CD4-positive, alpha-beta memory T cell (primary cell): ENCODE data around the gene MACROD2. TPM values are rescaled to one million over a fixed set of nuclear protein-coding genes. Genes with fewer than 3 reads are reported as not detected.

Source experiments
- CTCF ChIA-PET: fragments of 350-600 bp; sonication (Branson Sonifier 250); formaldehyde crosslinking; loops from one replicate; lab custom pipeline; 2021; ENCODE audit warnings: inconsistent platforms; ENCODE audit not compliant: partially characterized antibody; lab: Charles Lee
- POLR2A ChIA-PET: fragments of 350-600 bp; sonication (Branson Sonifier 250); formaldehyde crosslinking; loops from one replicate; lab custom pipeline; 2021; ENCODE audit not compliant: partially characterized antibody; lab: Charles Lee
- DNase-seq, 5 donors: peaks; one replicate each; pipeline versions ENCODE4 v3.0.0 to v3.0.0-alpha.2; 2020 to 2022; ENCODE audit warnings: mixed read lengths in 1 of 5
- H3K27ac ChIP-seq: one replicate; pipeline ENCODE4 v1.7.0; 2013; ENCODE audit warnings: low read depth, low read length
- H3K27me3 ChIP-seq: 2 replicates; pipeline ENCODE4 v1.7.0; 2013; ENCODE audit warnings: mild to moderate bottlenecking, low read length, moderate library complexity; ENCODE audit not compliant: insufficient read depth
- H3K36me3 ChIP-seq: 2 replicates; pipeline ENCODE4 v1.7.0; 2013; ENCODE audit warnings: mild to moderate bottlenecking, low read length, moderate library complexity; ENCODE audit not compliant: insufficient read depth
- H3K4me1 ChIP-seq: 2 replicates; pipeline ENCODE4 v1.7.0; 2013; ENCODE audit warnings: mild to moderate bottlenecking, low read length, moderate library complexity; ENCODE audit not compliant: insufficient read depth
- H3K4me3 ChIP-seq, 2 donors: one replicate each; pipeline ENCODE4 v1.7.0; 2013; ENCODE audit warnings: low read length in 2 of 2, mild to moderate bottlenecking in 1 of 2
- H3K9me3 ChIP-seq, 2 donors: one replicate each; pipeline ENCODE4 v1.7.0; 2013; ENCODE audit warnings: low read length in 2 of 2, control low read depth in 1 of 2; ENCODE audit not compliant: control insufficient read depth in 1 of 2
- H3K27ac Mint-ChIP-seq, 7 donors: one replicate each; pipeline ENCODE4 v1.8.0; 2020 to 2021; ENCODE audit warnings: mixed read lengths in 7 of 7, mild to moderate bottlenecking in 6 of 7, inconsistent platforms in 3 of 7, moderate library complexity in 3 of 7
- H3K27me3 Mint-ChIP-seq, 2 donors: one replicate each; pipeline ENCODE4 v1.8.0; 2020 to 2021; ENCODE audit warnings: mixed read lengths in 2 of 2
- H3K36me3 Mint-ChIP-seq, 2 donors: one replicate each; pipeline ENCODE4 v1.8.0; 2020 to 2021; ENCODE audit warnings: mixed read lengths in 2 of 2, inconsistent platforms in 1 of 2, mild to moderate bottlenecking in 1 of 2
- H3K4me1 Mint-ChIP-seq, 4 donors: one replicate each; pipeline ENCODE4 v1.8.0; 2020 to 2021; ENCODE audit warnings: mixed read lengths in 4 of 4, mild to moderate bottlenecking in 1 of 4
- H3K4me3 Mint-ChIP-seq, 8 donors: one replicate each; pipeline ENCODE4 v1.8.0; 2020 to 2021; ENCODE audit warnings: mixed read lengths in 8 of 8, mild to moderate bottlenecking in 7 of 8, moderate library complexity in 6 of 8, inconsistent platforms in 3 of 8
- H3K9me3 Mint-ChIP-seq, 8 donors: one replicate each; pipeline ENCODE4 v1.8.0; 2020 to 2021; ENCODE audit warnings: mixed read lengths in 8 of 8, mild to moderate bottlenecking in 5 of 8, inconsistent platforms in 3 of 8, moderate library complexity in 1 of 8
- intact Hi-C: fragments of 100-400 bp; cut with micrococcal nuclease; formaldehyde crosslinking; loops from one replicate; pipeline ENCODE4 v1.15.1; 2023
- polyA plus RNA-seq, 2 donors: library from polyadenylated mRNA; unstranded; fragments of 300-500 nt; fragmentation: Illumina TruSeq; gene quantifications; one replicate each; pipeline ENCODE4 v1.2.3, GENCODE V29; 2021
- total RNA-seq, 2 experiments: library from RNA; stranded (reverse); gene quantifications; one replicate each; pipeline ENCODE4 v1.2.3, GENCODE V29; 2021

MACROD2 gene
- total and polyA plus RNA-seq, 4 experiments from 2014 or later, result not detected

DNA sequence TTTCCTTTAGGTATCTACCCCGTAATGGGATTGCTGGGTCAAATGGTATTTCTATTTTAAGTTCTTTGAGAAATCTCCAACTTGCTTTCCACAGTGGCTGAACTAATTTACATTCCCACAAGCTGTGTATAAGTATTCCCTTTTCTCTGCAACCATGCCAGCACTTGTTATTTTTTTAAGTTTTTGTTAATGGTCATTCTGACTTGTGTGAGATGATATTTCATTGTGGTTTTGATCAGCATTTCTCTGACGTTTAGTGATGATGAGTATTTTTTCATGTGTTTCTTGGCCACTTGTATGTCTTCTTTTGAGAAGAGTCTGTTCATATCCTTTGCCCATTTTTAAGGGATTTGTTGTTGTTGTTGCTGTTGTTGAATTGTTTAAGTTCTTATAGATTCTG lies 1706.8 kb downstream of the MACROD2 start:
- ChIA-PET CTCF (interaction anchor here (1.1 kb wide), 1 partner anchor 32 kb away, joined by 3 read pairs; no protein-coding TSS in a partner anchor), POLR2A (no interaction called here)
- no peaks in the 10 kb centered on the region for H3K27me3 ChIP-seq
- Mint-ChIP-seq H3K9me3 (peaks cover 0 to 11% (median 4%) of the 10 kb centered on the region in 8 donors), H3K27me3 (no peaks in the 10 kb centered on the region), H3K4me1 (no peaks in the 10 kb centered on the region), H3K4me3 (no peak overlapping the region), H3K36me3 (no peaks in the 10 kb centered on the region), H3K27ac (no peak overlapping the region)
- H3K36me3 ChIP-seq, result no peaks in the 10 kb centered on the region
- no peak overlapping the region for H3K4me3 ChIP-seq
- DNase-seq, result no peak
- H3K9me3 ChIP-seq, result no peaks in the 10 kb centered on the region
- H3K27ac ChIP-seq, result no peak overlapping the region
- no peaks in the 10 kb centered on the region for H3K4me1 ChIP-seq
- intact Hi-C loops, result no loop called here

DNA sequence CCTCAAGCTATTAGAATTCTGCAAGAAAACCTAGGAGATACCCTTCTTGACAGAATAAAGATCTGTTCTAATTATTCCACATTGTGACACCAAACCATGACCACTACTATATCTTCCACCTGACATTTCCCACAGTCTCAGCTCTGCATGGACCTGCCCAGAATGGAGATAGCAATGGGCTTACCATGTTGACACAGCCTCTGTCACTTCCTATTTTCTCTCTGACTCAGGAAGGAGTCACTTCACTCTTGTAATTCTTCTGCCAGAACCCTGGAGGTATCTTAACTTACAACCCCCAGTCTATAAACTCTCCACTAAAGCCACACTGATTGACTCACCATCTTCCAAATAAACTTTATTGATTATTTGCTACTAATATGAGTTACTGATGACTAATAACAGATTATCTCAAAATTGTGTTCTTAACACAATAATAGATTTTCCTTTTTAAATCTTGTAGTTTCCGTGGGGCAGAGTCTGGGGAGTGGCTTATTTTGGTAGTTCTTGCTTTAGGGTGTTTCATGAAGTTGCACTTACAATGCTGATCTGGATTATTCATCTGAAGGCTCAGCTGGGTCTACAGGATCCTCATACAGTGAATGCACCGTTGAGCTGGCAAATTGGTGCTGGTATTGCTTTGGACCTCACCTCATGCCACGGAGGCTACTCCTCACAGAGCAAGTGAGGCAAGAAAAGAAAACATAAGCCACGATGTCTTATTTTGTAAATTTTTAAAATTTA lies 1708.0 kb downstream of the MACROD2 start:
- Histone ChIP-seq H3K4me3 (no peak overlapping the region), H3K27me3 (no peaks in the 10 kb centered on the region), H3K27ac (no peak overlapping the region), H3K36me3 (no peaks in the 10 kb centered on the region), H3K9me3 (no peaks in the 10 kb centered on the region), H3K4me1 (no peaks in the 10 kb centered on the region)
- Mint-ChIP-seq H3K4me3 (no peak overlapping the region), H3K36me3 (no peaks in the 10 kb centered on the region), H3K27ac (no peak overlapping the region), H3K4me1 (no peaks in the 10 kb centered on the region), H3K27me3 (no peaks in the 10 kb centered on the region), H3K9me3 (peaks cover 0 to 13% (median 3%) of the 10 kb centered on the region in 8 donors)
- CTCF ChIA-PET, result interaction anchor here (1.1 kb wide), 1 partner anchor 33 kb away, joined by 3 read pairs; no protein-coding TSS in a partner anchor
- DNase-seq, result no peak
- POLR2A ChIA-PET, result no interaction called here
- intact Hi-C loops, result no loop called here

DNA sequence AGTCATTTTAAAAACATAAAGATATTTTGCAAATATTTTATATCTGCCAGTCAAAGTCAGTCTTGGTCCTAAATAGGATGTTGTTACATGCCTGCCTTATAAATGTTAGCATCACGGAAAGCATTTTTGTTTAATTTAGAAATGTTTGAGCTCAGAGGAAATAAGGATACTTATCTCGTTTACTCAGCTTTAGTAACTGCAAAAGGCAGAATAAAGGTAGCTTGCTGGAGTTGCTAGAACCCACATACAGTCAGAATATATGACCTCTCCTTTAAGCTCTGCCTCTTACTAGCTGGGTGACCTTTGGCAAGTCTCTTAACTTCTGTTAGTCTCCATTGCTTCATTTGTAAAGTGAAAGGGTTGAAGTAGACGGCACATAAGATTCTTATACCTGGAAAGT lies 1710.7 kb downstream of the MACROD2 start:
- Mint-ChIP-seq H3K9me3 (peaks cover 0 to 6% (median 3%) of the 10 kb centered on the region in 8 donors), H3K36me3 (no peaks in the 10 kb centered on the region), H3K4me1 (no peaks in the 10 kb centered on the region), H3K4me3 (no peak overlapping the region), H3K27ac (no peak overlapping the region), H3K27me3 (no peaks in the 10 kb centered on the region)
- no peaks in the 10 kb centered on the region for H3K9me3 ChIP-seq
- intact Hi-C loops, result loop anchor here (5.0 kb wide), 1 partner anchor 1056 kb away; no protein-coding TSS in a partner anchor
- DNase-seq, result no peak
- no peaks in the 10 kb centered on the region for H3K4me1 ChIP-seq
- no peaks in the 10 kb centered on the region for H3K36me3 ChIP-seq
- H3K4me3 ChIP-seq, result no peak overlapping the region
- POLR2A ChIA-PET, result no interaction called here
- no peak overlapping the region for H3K27ac ChIP-seq
- H3K27me3 ChIP-seq, result no peaks in the 10 kb centered on the region
- CTCF ChIA-PET, result no interaction called here

DNA sequence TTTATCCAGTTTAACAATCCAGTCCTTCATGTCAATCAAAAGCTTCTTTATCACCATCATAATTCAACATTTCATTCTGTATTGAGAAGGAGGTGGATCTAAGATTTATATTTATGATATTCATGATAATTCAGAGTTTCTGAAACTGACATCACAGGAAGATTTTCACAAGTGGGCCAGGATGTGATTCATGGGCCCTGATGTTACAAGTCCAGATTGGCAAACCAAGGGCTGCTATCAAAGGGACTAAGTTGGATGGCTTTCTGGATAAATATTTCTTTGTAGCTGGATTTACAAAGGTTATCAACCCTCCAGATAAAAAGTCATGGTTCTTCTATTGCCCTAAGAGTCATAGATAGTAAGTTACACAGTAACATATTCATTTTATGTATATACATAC lies 1711.4 kb downstream of the MACROD2 start:
- Mint-ChIP-seq H3K9me3 (peaks cover 0 to 6% (median 3%) of the 10 kb centered on the region in 8 donors), H3K27ac (no peak overlapping the region), H3K4me1 (no peaks in the 10 kb centered on the region), H3K36me3 (no peaks in the 10 kb centered on the region), H3K27me3 (no peaks in the 10 kb centered on the region), H3K4me3 (no peak overlapping the region)
- Histone ChIP-seq H3K27me3 (no peaks in the 10 kb centered on the region), H3K36me3 (no peaks in the 10 kb centered on the region), H3K4me1 (no peaks in the 10 kb centered on the region), H3K27ac (no peak overlapping the region), H3K9me3 (no peaks in the 10 kb centered on the region), H3K4me3 (no peak overlapping the region)
- no peak for DNase-seq
- CTCF ChIA-PET, result no interaction called here
- intact Hi-C loops, result loop anchor here (5.0 kb wide), 1 partner anchor 1056 kb away; no protein-coding TSS in a partner anchor
- POLR2A ChIA-PET, result no interaction called here

DNA sequence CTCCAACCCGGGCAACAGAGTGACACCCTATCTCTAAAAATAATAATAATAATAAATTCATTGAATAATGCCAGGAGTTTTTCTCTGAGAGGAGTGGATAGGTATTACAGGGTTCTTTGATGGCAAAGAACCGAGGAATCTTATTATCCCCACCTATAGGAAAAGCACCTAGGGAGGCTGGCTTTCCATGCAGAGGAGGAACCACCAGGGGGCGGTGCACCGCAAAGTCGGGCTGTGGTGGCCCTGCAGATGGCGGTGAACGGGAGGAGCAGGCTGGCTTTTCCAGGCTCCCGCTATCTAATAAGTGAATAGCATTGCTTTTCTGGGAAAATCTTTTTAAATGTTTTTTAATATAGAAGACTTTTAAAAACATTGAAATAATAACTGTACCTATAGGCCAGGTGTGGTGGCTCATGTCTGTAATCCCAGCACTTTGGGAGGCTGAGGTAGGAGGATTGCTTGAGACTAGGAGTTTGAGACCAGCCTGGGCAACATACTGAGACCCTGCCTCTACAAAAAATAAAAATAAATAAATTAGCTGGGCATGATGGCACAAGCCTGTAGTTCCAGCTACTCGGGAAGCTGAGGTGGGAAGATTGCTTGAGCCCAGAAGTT lies 1713.8 kb downstream of the MACROD2 start:
- H3K36me3 Mint-ChIP-seq, result no peaks in the 10 kb centered on the region
- H3K4me3 Mint-ChIP-seq, result no peak overlapping the region
- no peak overlapping the region for H3K4me3 ChIP-seq
- H3K4me1 ChIP-seq, result no peaks in the 10 kb centered on the region
- peaks cover 0 to 4% (median under 1%) of the 10 kb centered on the region in 8 donors for H3K9me3 Mint-ChIP-seq
- intact Hi-C loops, result loop anchor here (5.0 kb wide), 1 partner anchor 1053 kb away; no protein-coding TSS in a partner anchor
- no peaks in the 10 kb centered on the region for H3K36me3 ChIP-seq
- no peaks in the 10 kb centered on the region for H3K27me3 Mint-ChIP-seq
- ChIA-PET CTCF (interaction anchor here (2.6 kb wide), 1 partner anchor 1052 kb away, joined by 9 read pairs; no protein-coding TSS in a partner anchor), POLR2A (no interaction called here)
- no peak overlapping the region for H3K27ac ChIP-seq
- H3K27ac Mint-ChIP-seq, result no peak overlapping the region
- no peaks in the 10 kb centered on the region for H3K27me3 ChIP-seq
- H3K4me1 Mint-ChIP-seq, result no peaks in the 10 kb centered on the region
- H3K9me3 ChIP-seq, result no peaks in the 10 kb centered on the region
- DNase-seq, result peak in 1 of 5 donors; percentile 2

DNA sequence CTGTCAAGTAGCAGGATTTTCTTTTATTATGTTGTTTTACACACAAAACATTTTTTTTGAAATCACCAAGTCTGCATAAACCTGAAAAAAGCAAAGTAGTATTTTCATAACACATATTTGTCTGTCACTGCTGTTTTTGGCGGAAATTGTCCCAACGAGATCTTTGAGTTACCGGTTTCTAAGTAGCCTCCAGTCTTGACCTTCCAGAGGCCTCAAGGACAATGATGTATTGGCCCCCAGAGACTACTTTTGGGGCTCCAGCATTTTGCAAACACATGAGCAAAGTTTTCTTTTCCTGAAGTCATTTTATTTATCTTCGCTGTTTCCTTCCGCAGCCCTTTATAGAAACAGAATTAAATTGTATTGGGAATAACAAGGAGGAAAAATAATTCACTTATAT lies 1715.3 kb downstream of the MACROD2 start:
- no peak overlapping the region for H3K27ac Mint-ChIP-seq
- CTCF ChIA-PET, result no interaction called here
- H3K4me3 Mint-ChIP-seq, result no peak overlapping the region
- peaks cover 0 to 4% (median under 1%) of the 10 kb centered on the region in 8 donors for H3K9me3 Mint-ChIP-seq
- Histone ChIP-seq H3K36me3 (no peaks in the 10 kb centered on the region), H3K4me3 (no peak overlapping the region), H3K9me3 (no peaks in the 10 kb centered on the region), H3K4me1 (no peaks in the 10 kb centered on the region), H3K27me3 (no peaks in the 10 kb centered on the region), H3K27ac (no peak overlapping the region)
- POLR2A ChIA-PET, result no interaction called here
- DNase-seq, result no peak
- H3K27me3 Mint-ChIP-seq, result no peaks in the 10 kb centered on the region
- no peaks in the 10 kb centered on the region for H3K36me3 Mint-ChIP-seq
- intact Hi-C loops, result no loop called here
- H3K4me1 Mint-ChIP-seq, result no peaks in the 10 kb centered on the region

DNA sequence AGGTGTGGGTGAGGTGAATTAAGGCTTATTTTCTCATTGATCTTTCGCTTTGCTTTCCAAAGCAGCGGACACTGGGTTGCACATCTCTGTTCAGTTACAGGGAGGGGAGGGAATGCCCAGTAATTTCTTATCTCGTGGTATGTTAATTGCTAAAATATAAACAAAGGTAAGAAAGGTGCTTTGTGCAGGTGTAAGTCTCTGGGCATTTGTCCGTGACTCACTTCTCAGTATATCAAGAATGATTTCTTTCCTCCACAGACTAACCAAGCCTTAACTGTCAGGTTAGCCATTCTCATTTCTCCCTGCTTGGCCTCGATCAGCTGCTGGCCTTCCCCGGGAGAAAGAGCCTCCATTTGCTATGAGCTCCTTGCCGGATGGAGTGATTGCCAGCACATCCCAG lies 1715.9 kb downstream of the MACROD2 start:
- H3K4me3 Mint-ChIP-seq, result no peak overlapping the region
- ChIA-PET POLR2A (no interaction called here), CTCF (no interaction called here)
- no peaks in the 10 kb centered on the region for H3K36me3 Mint-ChIP-seq
- Histone ChIP-seq H3K27ac (no peak overlapping the region), H3K4me1 (no peaks in the 10 kb centered on the region), H3K4me3 (no peak overlapping the region), H3K9me3 (no peaks in the 10 kb centered on the region), H3K27me3 (no peaks in the 10 kb centered on the region), H3K36me3 (no peaks in the 10 kb centered on the region)
- intact Hi-C loops, result no loop called here
- H3K27ac Mint-ChIP-seq, result no peak overlapping the region
- no peak for DNase-seq
- no peaks in the 10 kb centered on the region for H3K27me3 Mint-ChIP-seq
- H3K4me1 Mint-ChIP-seq, result no peaks in the 10 kb centered on the region
- H3K9me3 Mint-ChIP-seq, result peaks cover 0 to 4% (median under 1%) of the 10 kb centered on the region in 8 donors
